Brain microvascular endothelial cell (primary cell): Measurements from ENCODE around the gene PJVK.
"Not testable (repeated sequence)": the region's sequence is repeated elsewhere in the genome, so short reads cannot be mapped to it uniquely, and the experiment has no call there.

Source experiments
- DNase-seq: peaks from one replicate; pipeline ENCODE4 v3.0.0-alpha.2; 2020
- H3K27ac ChIP-seq: fragments of 250-450 bp; sonication (Bioruptor Pico); 2 replicates; pipeline ENCODE4 v1.5.1; 2020; ENCODE audit warnings: mild to moderate bottlenecking, moderate library complexity
- H3K27me3 ChIP-seq: fragments of 250-450 bp; sonication (Bioruptor Pico); replicated peaks from 2 replicates; pipeline ENCODE4 v1.5.1; 2020; ENCODE audit warnings: mild to moderate bottlenecking
- H3K36me3 ChIP-seq: fragments of 250-450 bp; sonication (Bioruptor Pico); replicated peaks from 2 replicates; pipeline ENCODE4 v1.5.1; 2020; ENCODE audit warnings: mild to moderate bottlenecking
- H3K4me3 ChIP-seq: 2 replicates; pipeline ENCODE4 v1.5.1; 2011; ENCODE audit warnings: low read depth, mild to moderate bottlenecking, control low read depth, low read length, moderate library complexity
- in situ Hi-C: cut with HindIII; loops from 2 replicates; pipeline ENCODE4 v1.10.0; 2017; ENCODE audit warnings: low sequenced_read_pairs, low pct_ligation_motif_present
- TF ChIP-seq, protein P1 (sequence below): IDR thresholded peaks from 2 replicates; pipeline ENCODE4 v1.5.1; 2011; ENCODE audit warnings: low read depth, mild to moderate bottlenecking, moderate library complexity, low read length, control low read depth, inconsistent platforms; ENCODE audit errors: missing control alignments

PJVK gene

DNA sequence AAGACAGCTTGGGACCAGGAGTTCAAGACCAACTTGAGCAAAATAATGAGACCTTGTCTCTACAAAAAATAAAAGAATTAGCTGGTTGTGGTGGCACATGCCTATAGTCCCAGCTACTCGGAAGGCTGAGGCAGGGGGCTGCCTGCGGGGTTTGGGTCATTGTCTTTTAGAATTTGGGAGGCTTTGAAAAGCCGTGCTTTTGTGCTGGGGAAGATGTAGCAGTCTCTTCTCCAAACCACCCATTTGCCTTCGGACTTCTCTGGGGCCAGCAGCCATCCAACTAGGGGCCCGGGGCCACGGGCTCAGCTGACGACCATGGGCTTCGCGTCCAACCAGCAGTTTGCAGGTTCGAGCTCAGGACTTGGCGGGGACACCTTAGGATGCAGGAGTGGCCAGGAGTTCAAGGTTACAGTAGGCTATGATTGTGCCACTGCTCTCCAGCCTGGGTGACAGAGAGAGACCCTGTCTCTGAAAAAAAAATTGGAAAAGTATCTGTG is 6.3 kb downstream of the PJVK start:
- Histone ChIP-seq H3K36me3 (no peaks in the 10 kb centered on the region), H3K27ac (no peak overlapping the region), H3K4me3 (no peak overlapping the region), H3K27me3 (no peaks in the 10 kb centered on the region)
- in situ Hi-C loops, result no loop called here
- DNase-seq, result no peak
- TF ChIP-seq, protein P1, sequence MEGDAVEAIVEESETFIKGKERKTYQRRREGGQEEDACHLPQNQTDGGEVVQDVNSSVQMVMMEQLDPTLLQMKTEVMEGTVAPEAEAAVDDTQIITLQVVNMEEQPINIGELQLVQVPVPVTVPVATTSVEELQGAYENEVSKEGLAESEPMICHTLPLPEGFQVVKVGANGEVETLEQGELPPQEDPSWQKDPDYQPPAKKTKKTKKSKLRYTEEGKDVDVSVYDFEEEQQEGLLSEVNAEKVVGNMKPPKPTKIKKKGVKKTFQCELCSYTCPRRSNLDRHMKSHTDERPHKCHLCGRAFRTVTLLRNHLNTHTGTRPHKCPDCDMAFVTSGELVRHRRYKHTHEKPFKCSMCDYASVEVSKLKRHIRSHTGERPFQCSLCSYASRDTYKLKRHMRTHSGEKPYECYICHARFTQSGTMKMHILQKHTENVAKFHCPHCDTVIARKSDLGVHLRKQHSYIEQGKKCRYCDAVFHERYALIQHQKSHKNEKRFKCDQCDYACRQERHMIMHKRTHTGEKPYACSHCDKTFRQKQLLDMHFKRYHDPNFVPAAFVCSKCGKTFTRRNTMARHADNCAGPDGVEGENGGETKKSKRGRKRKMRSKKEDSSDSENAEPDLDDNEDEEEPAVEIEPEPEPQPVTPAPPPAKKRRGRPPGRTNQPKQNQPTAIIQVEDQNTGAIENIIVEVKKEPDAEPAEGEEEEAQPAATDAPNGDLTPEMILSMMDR, result no peak

DNA sequence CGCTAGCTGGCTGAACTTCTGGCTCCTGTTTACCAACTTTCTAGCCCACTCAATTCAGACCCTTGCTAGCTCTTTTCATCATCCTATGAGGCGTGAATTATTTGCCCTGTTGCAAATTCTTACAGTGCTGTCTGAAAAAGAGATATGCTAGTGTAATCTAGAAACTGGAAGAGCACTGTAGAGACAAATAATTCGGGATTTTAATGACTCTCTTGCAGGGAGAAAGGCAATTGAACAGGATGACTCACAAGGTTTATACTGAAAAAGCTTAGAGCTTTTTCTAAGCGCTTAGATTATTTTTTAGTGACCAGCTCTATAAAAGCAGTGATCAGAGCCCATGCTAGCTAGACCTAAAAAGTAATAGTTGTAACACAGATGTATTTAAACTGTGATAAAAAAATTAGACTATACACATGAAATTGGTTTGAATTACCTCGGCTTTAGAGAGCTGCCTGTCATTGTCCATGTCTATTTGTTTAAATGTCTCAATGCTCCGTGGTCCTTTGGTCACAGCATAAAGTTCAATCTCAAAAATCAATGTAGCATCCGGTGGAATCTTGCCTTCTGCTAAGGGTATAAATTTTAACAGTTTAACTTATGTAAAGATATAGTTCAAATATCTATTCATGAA is 18.2 kb downstream of the PJVK start:
- in situ Hi-C loops, result no loop called here
- TF ChIP-seq, protein P1, result no peak

DNA sequence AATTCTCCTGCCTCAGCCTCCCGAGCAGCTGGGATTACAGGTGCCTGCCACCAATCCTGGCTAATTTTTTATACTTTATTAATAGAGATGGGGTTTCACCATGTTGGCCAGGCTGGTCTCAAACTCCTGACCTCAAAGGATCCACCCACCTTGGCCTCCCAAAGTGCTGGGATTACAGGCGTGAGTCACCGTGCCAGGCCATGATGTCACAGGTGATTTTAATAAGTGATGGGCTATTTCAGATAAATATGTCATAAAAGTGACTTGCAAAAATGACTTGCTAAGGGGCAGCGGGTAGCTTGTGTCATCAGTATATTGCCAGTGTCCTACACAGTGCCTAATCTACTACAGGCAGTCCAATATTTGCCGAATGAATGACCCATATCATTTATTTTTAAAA is 20.1 kb downstream of the PJVK start:
- in situ Hi-C loops, H3K27me3 ChIP-seq, H3K36me3 ChIP-seq, H3K4me3 ChIP-seq, H3K27ac ChIP-seq, DNase-seq: not testable (repeated sequence)

More for the DNA sequence above, 18.2 kb downstream of the PJVK start:
- Histone ChIP-seq H3K36me3 (peaks cover 3% of the 10 kb centered on the region), H3K27ac (no peak overlapping the region), H3K4me3 (no peak overlapping the region), H3K27me3 (no peaks in the 10 kb centered on the region)
- DNase-seq, result no peak

DNA sequence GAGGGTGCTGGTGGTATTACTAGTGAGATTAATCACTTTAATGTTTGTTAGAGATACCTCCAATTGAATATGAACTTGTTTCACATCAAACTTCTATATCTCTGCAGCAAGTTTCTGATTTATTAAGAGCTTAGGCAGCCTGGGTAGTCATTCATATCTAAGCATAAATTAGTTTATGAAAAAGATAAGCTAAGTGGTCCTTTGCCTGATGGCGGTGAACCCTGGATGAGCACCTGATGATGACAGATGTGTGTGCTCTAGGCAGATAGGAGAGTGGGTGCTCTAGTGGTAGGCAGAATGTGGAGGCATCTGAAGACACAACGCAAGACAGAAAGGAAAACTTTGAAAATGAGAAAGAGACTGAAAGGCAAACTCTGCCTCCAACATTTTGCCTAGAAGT is 22.2 kb downstream of the PJVK start:
- H3K27me3 ChIP-seq, result no peaks in the 10 kb centered on the region
- in situ Hi-C loops, result no loop called here
- TF ChIP-seq, protein P1, result no peak
- no peak overlapping the region for H3K4me3 ChIP-seq
- H3K36me3 ChIP-seq, result no peaks in the 10 kb centered on the region
- no peak for DNase-seq
- no peak overlapping the region for H3K27ac ChIP-seq

- no peak overlapping the region for H3K27ac ChIP-seq
- no peaks in the 10 kb centered on the region for H3K27me3 ChIP-seq
- no peak overlapping the region for H3K4me3 ChIP-seq
- TF ChIP-seq, protein P1, result no peak
- DNase-seq, result no peak
- H3K36me3 ChIP-seq, result no peaks in the 10 kb centered on the region
- in situ Hi-C loops, result no loop called here
Measured at GRCh38 chr2:178473931-178474330, 22.8 kb downstream of the PJVK start.

GRCh38 chr2:178474560-178474959 is 23.4 kb downstream of the PJVK start:
- in situ Hi-C loops, result no loop called here
- no peak overlapping the region for H3K27ac ChIP-seq
- H3K4me3 ChIP-seq, result no peak overlapping the region
- no peaks in the 10 kb centered on the region for H3K27me3 ChIP-seq
- TF ChIP-seq, protein P1, result no peak
- H3K36me3 ChIP-seq, result no peaks in the 10 kb centered on the region
- DNase-seq, result no peak
